SKM-1 (cell line): ENCODE measurements around the gene STK32B.
"Not testable (repeated sequence)": the region's sequence is repeated elsewhere in the genome, so short reads cannot be mapped to it uniquely, and the experiment has no call there.

ENCODE experiments used
- DNase-seq: peaks from one replicate; lab custom pipeline; 2025; ENCODE audit not compliant: unreplicated experiment; lab: John Stamatoyannopoulos, UW

STK32B gene

GRCh38 chr4:5051278-5052203, at the start of gene STK32B:
STK32B (plus strand) TSS chr4:5051480.
- DNase-seq: peak; percentile 76

GRCh38 chr4:5001641-5002040, 49.6 kb upstream of the STK32B start:
- DNase-seq: not testable (repeated sequence)

GRCh38 chr4:5003372-5003857, 47.9 kb upstream of the STK32B start:
- DNase-seq: no peak

- DNase-seq: no peak
Observed at GRCh38 chr4:5003918-5004317, 47.4 kb upstream of the STK32B start.

GRCh38 chr4:5004496-5004895, 46.8 kb upstream of the STK32B start:
- no peak for DNase-seq

- DNase-seq: not testable (repeated sequence)
Observed at GRCh38 chr4:5006932-5007331, 44.3 kb upstream of the STK32B start.

- no peak for DNase-seq
Observed at GRCh38 chr4:5009796-5010195, 41.5 kb upstream of the STK32B start.

GRCh38 chr4:5010984-5011383, 40.3 kb upstream of the STK32B start:
- no peak for DNase-seq

GRCh38 chr4:5012244-5012898, 38.9 kb upstream of the STK32B start:
- DNase-seq: no peak

GRCh38 chr4:5012958-5013357, 38.3 kb upstream of the STK32B start:
- no peak for DNase-seq

GRCh38 chr4:5014007-5014682, 37.1 kb upstream of the STK32B start:
- no peak for DNase-seq

- no peak for DNase-seq
Observed at GRCh38 chr4:5018096-5018495, 33.2 kb upstream of the STK32B start.

GRCh38 chr4:5018603-5019002, 32.7 kb upstream of the STK32B start:
- no peak for DNase-seq

- DNase-seq: no peak
Observed at GRCh38 chr4:5019274-5019673, 32.0 kb upstream of the STK32B start, which contains the start of gene CYTL1. CYTL1 (minus strand) TSS chr4:5019458; CDS start chr4:5019445, 13 bp downstream.

- no peak for DNase-seq
Observed at GRCh38 chr4:5019796-5020195, 31.5 kb upstream of the STK32B start.

- no peak for DNase-seq
Observed at GRCh38 chr4:5020341-5020740, 30.9 kb upstream of the STK32B start.

GRCh38 chr4:5021546-5021945, 29.7 kb upstream of the STK32B start:
- no peak for DNase-seq

- DNase-seq: no peak
Observed at GRCh38 chr4:5024673-5025072, 26.6 kb upstream of the STK32B start.

GRCh38 chr4:5026371-5026770, 24.9 kb upstream of the STK32B start:
- no peak for DNase-seq

- no peak for DNase-seq
Observed at GRCh38 chr4:5027346-5027745, 23.9 kb upstream of the STK32B start.

- DNase-seq: no peak
Observed at GRCh38 chr4:5028480-5028879, 22.8 kb upstream of the STK32B start.
